HG03064 (cell line): ENCODE results near the gene TOX4.

Source experiments
- ATAC-seq: cut with Tn5 transposase; IDR thresholded peaks from one replicate; pipeline ENCODE4 v1.9.1; 2021; ENCODE audit warnings: low read depth; ENCODE audit not compliant: unreplicated experiment

Gene TOX4

DNA sequence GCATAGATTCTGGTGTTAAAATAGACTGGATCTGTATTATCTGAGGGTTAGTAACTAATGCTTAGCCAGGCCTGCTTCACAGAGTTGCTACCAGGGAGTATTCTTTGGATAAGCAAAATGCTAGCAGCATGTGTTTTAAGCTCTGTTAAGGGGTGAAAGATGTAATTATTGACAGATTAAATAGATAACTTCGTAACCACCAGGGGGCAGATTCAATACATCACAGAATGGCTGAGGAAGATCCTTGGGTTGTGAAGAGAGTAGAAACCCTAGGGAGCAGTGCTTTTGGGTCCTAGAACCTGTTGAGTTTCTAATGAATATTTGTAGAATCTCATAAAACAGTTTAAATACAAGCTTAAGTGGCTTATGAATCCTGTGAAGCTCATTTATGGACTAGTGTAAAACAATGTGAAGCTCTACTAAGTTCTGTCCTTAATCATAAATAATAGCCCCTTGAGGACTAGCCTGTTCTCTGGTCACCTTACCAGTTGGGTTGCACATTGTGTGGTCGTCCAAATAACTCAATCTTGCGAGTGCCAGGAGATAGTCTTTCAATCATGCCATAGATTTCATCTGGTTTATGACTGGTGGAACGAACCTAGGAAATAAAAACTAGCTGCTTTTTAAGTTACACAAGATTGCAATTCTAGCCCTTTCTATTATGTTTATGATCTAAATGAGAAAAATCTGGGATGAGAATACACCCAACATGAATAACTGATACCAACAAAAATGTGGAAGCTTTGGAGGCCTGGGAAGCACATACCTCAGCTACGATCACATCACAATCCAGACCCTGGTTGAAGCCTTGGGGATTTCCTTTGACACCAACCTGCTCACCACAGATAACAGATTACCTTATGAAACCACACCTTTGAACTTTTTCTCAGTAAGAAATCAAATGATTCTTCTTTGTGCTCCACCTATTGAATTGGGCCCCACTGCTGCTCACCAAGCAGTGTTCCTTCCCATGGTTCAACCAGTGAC, 21.8 kb downstream of the TOX4 start:
- no peak for ATAC-seq

DNA sequence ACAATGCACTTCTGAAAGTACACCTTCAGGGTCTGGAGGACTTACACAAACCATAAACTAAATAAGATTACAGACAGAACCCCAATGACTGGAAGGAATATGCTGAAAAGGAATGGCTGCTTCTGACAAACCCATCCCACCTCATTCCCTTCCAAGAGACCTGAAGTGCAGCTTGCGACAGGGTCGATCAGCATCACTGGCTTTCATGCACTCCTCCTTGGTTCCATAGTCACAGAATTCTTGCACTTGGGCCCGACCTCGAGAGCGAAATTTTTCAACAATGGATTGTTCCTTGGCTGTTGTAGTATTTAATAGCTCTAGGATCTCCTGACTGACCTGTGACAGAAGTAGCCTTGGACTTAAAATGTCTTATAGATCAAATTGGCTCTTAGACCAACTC, 24.6 kb downstream of the TOX4 start:
- no peak for ATAC-seq

DNA sequence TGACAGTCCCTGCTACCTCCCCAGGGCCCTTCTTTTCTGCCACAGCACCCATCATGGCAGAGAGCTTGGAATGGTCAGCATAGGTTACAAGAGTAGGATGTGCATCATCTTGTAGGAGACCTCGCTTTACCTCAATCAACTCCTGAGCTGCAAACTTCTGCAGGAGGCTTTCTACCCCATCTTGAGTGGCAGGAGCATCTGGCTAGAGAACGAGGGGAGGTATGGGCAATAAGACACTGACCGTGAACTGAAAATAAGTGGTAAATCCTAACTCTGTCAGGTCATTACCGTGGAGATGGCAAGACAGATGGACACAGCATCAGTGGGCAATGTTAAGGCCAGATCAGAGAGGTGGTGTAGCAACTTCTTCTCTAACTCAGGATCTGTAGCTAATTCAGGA, 26.4 kb downstream of the TOX4 start:
- no peak for ATAC-seq

DNA sequence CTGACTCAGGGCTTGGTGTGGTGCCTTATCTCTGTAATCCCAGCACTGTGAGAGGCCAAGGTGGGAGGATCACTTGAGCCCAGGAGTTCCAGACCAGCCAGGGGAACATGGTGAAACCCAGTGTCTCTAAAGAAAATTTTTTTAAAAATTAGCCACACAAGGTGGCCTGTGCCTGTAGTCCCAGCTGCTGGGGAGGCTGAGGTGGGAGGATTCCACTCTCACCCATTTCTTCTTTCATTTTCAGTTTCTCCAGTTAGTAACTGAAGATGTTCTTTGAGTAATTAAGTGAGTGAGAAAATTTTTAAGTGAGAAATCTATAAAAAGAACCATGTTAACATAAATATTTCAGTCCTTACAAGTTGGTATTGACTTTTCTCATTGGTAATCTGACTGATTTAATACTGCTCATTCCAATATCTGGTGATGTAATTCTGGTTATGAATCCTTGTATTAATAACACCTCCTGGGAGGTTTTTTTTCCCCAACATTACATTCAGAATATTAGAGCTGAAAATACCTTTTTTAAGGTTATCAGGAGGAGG, 28.1 kb downstream of the TOX4 start:
- ATAC-seq, result peak; percentile 71

DNA sequence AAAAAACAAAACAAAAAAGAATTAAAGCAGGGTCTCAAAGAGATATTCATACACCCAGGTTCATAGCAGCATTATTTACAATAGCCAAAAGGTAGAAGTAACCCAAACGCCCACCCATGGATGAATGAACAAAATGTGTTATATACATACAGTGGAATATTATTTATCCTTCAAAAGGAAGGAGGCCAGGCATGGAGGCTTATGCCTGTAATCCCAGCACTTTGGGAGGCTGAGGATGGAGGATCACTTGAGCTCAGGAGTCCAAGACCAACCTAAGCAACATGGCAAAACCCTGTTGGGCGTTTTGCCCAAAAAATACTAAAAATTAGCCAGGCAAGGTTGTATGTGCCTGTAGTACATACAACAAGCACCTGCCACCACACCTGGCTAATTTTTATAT, 29.6 kb downstream of the TOX4 start:
- ATAC-seq, result no peak

DNA sequence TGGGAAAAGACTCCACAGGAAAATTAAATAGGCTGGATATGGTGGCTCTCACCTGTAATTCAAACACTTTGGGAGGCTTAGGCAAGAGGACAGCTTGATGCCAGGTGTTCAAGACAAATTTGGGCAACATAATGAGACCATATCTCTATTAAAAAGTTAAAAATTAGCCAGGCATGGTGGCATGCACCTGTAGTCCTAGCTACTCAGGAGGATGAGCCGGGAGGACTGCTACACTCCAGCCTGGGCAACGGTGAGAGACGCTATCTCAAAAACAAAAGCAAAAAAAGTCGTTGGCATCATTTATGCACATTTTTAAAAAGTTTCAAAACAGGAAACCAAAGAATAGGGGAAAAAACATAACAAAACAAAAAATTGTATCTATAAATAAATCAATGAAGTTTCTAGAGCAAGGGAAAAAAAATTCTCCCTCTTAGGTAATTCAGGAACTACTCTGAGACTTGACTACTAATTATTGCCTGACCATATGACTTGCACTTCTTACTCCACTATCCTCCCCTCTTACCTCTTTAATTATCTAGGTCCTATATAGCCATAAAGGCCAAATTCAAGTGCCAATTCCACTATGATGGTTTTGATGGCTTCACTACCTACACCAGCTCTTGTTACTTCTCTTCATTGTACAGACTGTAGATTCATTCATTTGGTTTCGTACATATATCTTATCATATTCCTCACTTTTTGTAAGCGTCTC, 32.6 kb downstream of the TOX4 start:
- ATAC-seq, result no peak

DNA sequence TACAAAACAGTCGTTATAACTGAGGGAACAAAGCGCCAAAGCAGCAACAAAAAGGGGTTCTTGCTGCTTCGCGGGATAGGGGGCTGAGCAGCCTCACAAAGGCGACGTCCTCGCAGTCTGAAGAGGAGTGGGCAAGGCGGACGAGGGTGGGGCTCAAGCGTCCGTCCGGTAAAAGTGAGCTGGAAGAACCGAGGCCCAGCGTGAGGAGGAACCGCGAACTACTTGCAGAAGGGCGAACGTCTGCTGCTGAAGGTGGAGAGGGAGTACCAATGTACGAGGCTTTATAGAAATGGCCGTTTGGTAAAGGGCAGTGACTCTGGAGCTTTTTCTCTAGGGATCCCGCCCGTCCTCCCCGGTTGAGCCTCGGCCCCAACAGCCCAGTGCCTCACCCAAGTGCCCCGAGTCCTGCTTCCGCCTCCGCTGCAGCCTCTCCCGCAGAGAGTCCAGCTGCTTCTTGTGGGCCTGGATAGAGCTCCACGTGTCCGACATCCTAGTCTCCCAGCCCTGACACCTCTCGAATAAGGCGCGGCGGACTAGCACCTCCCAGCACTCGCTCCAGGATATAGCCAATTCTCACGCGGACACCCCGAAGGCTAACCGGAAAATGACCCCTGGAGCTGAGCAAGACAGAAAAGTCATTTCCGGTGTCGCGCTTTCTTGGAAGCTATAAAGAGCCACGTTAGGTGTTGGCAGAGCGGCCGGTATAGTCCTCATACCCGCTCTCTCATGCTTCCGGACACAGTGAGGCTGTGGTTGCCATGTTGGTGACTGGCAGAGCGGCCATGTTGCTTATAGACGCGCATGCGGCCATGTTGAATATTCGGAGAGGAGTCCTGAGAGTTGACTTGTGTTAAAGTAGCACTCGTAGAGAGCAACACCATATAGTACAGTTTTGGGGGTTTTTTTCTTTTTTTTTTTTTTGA, 34.0 kb downstream of the TOX4 start, which contains the start of gene METTL3:
TSS of gene METTL3 (minus strand) at position 606 of the 923 bp plus-strand sequence. CDS start at position 489, 117 bp downstream.
- peak; percentile 98 for ATAC-seq

DNA sequence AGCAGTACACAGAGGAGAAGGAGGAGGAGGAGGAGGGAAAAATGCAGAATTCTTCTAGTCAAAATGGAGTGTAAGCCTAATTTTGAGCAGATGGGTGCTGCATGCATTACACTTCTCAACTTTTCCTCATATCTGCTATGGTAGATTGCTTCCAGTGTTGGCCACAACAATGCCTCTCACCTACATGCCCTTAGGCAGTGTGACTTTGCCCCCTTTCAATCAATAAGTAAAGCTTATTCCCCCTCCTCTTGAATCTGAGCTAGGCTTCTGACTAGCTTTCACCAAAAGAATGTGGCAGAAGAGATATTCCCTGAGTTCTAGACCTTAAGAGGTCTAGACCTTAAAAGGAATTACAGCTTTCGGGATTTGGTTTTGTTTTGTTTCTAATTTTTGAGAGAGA, 37.3 kb downstream of the TOX4 start:
- ATAC-seq, result no peak

DNA sequence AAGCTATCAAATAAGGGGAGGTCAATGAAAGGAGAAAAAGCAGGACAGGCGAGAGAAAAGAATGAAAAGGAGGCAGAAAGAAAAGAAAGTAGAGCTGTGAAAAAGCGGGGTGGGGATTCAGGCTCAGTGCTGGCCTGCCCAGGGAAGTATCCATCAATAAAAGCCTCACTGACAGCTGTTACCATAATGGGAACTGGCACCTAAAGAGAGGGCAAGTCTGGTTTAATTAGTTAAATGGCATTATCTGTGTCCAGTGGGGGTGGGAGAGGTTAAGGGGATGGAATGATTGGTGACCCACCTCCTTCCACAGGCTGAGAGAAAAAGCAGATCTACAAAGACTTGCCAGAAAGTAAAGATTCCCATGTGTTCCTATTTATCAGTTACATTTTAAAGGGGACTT, 41.7 kb downstream of the TOX4 start:
- ATAC-seq, result no peak

DNA sequence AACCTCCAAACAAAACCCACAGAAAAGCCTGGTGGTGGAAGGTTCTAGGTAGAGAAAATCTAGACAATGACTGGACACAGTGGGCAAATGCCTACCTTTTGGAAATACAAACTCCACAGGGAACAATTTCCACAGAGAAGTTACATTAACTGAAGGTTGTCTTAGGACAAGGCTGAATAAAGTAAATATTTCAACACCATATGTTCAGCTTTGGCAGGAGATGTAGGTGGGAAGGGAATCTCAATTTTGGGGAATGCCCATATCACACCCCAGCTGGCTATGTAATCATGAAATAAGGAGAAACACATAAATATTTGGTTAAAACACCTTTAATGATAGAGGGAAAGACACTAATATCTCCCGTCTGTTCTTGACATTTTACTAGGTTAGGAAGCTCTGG, 43.8 kb downstream of the TOX4 start:
- no peak for ATAC-seq

DNA sequence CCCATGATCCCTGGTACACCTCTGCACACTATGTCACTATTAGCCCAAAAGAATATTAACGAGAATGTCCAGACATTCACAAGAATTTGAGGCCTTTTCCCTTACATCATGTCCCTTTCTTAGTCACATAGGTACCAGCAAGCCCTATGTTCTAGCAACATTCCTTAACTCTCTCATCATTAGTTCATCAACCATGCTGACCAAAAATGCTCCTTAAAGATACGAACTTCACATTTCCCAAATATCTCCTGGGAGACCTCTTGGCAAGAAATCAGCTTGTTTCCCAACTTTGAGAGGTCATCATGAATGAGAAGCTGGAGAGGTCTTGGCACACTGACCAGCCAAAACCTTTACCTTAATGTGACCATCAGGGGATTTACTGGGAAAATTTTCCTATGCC, 44.5 kb downstream of the TOX4 start:
- ATAC-seq, result no peak

DNA sequence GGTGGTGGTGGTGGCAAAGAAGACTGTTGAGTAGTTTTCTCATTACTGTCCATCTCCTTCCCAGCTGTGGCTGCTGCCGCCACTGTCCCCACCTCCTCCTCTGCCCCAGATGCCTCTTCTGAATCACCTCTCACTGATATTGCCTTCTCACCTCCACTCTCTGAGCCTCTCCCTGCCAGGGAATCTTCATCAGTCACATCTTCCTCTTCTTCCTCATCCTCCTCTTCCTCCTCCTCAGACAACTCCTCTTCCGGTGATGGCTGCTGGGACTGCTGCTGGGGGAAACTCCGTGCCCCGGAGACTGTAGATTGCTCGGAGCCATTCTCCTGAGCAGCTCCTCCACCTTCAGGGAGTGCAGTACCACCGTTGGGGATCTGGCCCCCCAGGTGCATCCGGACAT, 46.2 kb downstream of the TOX4 start:
- ATAC-seq, result no peak

DNA sequence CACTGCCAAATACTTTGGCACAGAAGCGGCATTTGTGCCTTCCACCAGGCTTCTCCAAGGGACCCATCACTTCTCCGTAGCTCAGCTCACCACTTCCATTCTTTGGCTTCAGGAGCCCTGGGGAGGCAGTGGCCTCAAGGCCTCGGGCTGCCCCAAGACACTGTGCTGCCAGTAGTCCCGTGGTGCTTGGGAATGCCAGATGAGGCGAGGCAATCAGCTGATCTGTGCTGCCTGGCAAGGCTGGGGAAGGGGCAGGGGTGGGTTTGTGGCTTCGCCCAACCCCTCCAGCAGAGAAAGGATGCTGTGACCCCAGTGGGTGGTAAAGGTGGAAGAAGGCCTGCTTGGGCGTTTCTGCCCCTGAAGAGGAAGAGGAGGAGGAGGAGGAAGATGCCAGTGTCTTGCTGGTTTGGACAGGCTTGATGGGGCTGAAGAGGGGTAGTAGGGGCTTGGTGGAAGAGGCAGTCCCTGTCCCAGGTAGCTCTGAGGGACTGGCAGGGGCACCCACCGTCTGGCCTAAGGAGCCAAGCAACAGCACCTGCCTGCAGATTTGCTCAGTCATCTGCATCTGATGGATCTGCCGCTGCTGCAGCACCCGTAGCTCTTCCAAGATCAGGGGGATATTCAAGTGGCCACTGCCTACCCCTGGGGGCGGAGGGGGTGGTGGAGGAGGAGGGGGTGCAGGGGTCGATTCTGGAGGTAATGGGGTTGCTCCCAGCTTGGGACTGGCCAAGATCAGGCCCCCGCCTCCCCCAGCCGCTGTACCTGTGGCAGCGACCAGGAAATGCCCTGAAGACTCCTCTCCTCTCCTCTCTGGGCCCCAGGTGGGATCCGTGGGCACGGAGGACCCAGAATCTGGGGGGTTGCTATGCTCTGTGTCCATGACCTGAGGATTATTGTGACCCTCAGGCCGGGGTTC, 47.8 kb downstream of the TOX4 start:
- no peak for ATAC-seq

DNA sequence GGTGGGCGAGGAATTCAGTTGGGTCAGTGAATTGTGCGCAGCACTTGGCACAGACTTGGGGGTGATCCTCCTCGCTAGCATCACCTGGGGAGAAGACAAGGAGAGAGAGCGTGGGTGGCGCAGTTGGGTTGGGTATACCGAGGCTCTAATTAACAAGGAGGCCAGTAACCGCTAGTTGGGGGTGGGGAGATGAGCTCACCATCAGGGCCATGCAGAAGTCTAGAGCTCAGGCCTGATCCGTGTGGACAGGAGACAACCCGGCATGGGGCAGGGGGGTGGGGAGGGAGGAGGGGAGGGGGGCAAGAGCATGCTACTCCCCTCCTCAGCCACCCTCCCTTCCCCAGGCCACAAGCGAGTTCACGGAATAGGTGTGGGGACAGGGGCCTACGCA, 48.6 kb downstream of the TOX4 start:
- ATAC-seq, result no peak

DNA sequence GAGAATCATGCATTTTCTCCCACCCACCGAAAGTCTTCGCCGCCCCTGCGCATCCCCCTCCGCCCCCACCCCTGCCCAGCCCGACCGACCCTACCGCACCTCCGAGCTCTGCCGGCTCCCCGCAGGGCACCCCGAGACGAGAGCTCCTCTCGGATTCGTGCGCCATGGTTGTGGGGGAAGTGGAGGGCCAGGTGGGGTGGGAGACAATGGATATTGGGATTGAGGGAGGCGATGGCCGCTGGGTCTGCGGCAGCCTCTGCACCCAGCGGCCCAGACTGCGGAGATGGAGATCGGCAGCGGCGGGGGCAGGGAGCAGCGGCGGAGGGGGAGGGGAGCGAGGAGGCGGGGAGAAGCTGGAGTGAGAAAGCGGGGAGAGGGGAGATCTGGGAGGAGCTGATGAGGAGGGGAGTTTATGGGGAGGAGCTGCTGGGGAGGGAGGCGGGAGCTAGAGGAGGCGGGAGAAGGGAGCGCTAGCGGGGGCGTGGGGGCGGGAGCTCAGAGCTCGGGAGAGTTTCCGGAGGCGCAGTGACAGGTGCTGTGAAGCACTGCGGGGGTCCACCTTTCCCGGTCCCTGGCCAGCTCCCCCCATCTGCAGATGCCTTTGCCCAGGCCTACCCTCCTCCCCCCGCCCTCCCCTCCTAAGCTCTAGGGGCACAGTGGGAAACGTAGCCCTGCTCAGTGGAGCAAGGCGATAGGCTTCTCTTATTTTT, 49.1 kb downstream of the TOX4 start, which contains the start of gene SALL2:
TSS of gene SALL2 (minus strand) at position 385 of the 710 bp plus-strand sequence. CDS start at position 166, 219 bp downstream.
- ATAC-seq, result no peak

DNA sequence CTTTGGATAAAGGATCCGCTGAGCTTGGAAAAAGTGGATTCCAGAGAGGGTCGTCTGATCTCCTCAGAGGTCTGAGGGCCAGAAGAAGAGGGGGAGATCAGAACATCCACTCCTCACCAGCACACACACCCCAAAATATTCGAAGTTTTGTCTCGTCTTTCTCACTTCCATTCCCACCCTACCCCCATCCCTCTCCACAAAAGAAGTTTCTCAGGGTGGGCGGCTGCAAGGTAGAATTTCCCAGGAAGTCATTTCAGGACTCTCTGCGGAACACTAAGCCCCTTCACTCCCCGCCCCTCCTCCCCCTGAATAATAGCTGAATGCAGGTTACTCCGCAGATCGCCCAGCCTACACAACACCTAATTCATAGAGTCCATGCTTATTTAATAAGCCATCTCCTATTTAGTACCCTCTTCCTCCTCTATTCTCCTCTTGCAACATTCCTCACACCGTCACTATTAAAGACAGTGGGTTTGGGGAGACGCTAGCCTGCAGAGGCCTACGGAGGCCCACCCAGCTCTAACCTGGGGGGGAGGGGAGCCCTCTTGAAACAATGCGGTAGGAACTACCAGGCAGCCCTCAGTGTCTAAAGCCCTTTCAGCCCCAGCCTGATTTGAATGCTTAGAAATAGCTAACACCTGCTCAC, 49.8 kb downstream of the TOX4 start:
- ATAC-seq, result no peak

DNA sequence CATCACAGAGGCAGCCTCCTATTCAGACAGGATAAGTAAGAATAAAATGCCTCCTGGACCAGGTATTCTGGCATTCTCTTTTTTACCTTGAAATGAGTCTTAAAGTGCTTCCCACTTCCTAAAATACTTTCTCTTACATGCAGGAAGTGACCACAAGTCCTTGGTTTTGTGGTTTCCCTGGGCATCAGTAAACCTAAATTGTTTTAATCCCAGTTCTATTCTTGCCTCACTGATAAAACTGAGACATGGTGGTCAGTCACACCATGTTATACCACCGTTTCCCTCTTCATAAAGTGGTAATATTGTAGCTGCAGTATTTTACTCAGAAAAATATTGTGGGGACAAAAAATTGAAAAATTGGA, 50.3 kb downstream of the TOX4 start:
- no peak for ATAC-seq
